Activated CD4-positive, CD25-positive, alpha-beta regulatory T cell (primary cell): ENCODE results near the gene KCNRG.
"Not testable (repeated sequence)": the region's sequence is repeated elsewhere in the genome, so short reads cannot be mapped to it uniquely, and the experiment has no call there.

Source experiments
- DNase-seq, 4 experiments: peaks; one replicate each; lab custom pipeline; 2025; lab: John Stamatoyannopoulos, UW

The KCNRG gene

DNA sequence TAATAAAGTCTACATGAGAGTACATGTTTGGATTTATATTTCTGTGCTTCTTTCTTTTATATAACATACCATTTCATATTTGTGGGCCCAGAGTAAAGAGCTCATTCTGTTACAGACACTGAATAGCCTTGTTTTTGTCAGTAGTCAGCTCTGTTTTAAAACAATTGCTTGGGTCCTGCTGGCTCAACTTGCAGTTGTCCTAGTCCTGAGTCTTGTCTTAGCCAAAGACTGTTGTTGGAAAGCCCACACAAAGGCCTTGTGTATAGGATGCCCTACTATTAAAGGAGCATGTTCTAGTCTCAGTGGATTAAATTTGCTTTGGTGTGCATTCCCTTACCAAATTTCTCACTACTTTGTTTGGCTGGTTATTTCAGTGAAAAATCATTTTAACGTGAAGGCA, 3.8 kb upstream of the KCNRG start:
- no peak for DNase-seq

DNA sequence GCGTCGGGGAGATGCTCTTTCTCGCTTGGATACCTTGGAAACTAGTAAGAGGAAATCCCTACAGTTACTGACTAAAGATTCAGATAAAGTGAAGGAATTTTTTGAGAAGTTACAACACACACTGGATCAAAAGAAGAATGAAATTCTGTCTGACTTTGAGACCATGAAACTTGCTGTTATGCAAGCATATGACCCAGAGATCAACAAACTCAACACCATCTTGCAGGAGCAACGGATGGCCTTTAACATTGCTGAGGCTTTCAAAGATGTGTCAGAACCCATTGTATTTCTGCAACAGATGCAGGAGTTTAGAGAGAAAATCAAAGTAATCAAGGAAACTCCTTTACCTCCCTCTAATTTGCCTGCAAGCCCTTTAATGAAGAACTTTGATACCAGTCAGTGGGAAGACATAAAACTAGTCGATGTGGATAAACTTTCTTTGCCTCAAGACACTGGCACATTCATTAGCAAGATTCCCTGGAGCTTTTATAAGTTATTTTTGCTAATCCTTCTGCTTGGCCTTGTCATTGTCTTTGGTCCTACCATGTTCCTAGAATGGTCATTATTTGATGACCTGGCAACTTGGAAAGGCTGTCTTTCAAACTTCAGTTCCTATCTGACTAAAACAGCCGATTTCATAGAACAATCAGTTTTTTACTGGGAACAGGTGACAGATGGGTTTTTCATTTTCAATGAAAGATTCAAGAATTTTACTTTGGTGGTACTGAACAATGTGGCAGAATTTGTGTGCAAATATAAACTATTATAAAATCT, 2.7 kb upstream of the KCNRG start:
- no peak for DNase-seq

DNA sequence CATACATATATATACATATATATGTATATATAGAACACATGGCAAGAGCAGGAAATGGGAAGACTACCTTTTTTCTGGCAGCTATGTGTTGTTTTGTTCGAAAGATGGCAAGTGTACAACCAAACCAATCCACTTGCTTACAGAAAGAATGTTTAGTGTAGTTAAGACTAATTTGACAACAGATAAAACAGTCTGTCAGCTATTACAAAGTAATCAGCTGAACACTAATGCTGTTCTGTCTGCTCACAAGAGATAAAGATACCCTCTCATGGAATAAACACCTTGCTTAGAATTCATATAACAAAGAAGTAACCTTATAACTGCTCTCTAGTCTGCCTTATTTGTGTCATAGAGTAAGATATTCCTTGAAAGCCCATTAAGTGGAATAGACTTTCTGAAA, 858 bp upstream of the KCNRG start:
- no peak for DNase-seq

DNA sequence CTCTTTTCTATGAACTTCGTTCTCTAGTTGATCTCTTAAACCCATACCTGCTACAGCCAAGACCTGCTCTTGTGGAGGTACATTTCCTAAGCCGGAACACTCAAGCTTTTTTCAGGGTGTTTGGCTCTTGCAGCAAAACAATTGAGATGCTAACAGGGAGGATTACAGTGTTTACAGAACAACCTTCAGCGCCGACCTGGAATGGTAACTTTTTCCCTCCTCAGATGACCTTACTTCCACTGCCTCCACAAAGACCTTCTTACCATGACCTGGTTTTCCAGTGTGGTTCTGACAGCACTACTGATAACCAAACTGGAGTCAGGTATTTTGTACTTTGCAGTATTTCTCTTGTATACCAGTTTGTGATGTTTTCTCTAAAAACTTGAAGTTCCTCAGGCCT, 506 bp downstream of the KCNRG start:
- DNase-seq = no peak

DNA sequence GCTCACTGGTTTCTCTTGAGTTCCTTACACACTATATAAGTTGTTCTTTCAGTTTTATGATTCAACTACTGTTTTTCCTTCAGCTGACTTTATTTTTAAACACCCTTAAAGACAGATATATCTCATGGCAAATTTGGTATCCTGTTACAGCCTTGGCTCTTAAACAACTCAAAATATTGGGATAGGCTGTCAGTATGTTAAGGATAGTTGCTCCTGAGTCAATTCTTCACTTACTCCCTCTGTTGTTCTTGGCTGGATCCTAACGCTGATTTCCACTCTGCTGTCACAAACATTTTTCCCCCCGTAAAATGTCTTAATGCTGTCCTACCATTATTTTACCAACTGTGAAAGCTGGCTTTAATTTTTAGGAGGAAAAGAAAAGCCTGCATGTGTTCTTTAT, 1.2 kb downstream of the KCNRG start:
- no peak for DNase-seq

DNA sequence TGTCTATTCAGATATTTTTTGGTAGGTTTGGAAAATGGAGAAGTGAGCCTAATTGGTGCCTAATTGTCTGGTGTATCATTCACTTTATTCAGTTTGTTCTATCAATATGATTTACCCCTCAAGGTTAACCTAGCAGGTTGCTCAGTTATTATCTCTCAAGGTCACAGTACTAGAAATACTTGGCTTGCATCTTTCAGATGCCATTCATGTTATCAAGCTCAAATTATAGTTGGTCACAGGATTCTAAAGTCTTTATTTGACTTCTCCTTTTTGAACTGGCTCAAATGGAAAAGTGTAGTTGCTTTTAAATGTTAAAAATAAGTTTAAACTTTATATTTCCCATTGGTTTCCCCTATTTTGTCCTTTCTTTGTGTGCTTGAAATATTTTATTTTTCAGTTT, 2.6 kb downstream of the KCNRG start:
- DNase-seq = no peak

DNA sequence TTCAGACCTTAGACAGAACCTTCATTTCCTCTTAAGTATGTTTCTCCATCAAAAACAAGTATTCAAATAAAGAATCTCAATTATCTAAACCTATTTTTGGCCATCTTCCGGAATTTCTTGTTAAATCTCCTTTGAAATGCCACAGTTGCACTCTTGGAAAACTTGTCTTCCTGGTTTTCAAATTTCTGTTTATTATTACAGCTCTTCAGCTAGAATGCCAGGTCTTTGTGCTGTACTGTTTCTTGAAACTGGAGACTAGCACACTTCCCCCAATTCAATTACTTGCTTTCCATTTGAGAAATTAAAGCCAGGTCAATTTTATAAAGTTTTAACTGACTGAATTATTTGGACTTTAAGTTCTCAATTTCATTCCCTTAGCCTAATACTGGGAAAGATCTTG, 10.2 kb downstream of the KCNRG start:
- no peak for DNase-seq

DNA sequence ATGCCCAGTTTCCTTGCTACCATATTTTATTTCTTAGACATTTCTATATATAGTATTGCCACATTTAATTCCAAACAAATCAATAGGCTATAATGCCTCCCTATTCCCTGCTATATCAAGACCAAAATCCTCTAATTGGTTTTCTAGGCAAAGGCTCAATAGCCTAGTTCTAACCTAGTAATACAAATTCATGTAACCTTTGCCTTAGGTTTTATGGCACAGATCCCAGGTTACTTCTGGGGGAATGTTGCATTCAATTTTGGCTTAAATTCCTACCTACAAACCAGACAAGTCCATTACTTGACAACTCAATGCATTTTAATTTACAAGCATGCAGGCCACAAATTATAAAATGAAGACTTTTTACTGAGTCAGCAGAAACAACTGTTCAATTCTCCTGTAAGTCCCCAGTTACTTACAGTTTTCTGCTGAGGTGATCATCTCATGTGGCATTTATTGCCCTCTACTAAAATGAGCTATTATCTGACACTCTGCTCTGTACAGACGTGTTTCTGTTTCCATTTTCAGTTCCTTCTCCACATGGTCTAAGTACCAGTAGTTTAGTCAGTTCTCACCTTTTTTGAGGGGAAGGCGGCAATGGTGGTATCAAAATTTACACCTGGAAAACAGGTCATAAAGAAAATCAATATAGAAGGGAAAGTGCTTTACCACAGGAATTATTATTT, 11.7 kb downstream of the KCNRG start:
- no peak for DNase-seq

DNA sequence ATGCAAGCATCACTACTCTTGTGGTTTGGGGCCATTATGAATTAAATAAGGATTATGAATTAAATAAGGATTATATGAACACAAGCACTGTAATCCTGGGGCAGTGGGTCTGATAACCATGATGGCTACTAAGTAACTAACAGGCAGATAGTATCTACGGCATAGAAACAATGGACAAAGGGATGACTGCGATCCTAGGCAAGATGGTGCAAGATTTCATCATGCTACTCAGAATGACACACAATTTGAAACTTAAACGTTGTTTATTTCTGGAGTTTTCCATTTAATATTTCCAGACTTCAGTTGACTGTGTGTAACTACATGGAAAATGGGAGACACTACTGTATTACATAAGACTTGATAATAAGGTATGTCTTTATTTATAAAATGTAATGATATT, 15.1 kb downstream of the KCNRG start:
- no peak for DNase-seq

DNA sequence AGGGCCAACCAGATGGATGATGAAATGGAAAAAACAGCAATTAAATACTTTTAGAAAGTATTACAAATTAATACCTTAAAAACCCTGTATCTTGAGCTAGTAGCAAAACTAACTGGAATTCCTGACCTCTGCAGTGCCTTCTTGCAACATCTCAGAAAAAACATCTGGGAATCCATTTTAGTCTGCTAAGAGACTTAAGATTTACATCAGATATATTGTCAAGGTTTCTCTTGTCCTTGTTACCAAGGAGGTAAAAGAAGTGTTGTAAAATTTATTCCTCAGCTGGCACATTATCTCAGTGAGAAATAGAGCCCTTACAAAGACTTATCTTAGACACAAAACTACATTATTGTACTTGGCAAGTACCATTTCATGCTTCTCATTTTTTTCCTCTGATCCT, 18.5 kb downstream of the KCNRG start:
- DNase-seq = no peak

DNA sequence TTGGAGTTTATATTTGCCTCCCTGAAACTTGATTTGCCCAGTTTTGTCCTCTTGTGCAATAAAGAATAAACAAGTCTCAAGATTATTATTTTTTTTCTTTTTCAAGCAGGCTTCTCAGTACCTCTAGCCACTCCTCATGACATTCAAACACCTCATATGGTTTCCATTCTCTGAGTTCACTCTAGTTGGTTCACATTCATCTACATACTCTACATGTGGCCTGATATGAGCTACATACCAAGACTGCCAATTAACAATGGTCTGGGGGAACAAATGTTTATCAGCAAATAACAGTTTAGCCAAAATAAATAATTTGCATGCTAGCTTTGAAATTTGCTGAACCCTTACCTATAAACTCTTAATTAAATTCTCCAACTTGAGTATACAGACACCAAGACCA, 22.5 kb downstream of the KCNRG start:
- DNase-seq = no peak

DNA sequence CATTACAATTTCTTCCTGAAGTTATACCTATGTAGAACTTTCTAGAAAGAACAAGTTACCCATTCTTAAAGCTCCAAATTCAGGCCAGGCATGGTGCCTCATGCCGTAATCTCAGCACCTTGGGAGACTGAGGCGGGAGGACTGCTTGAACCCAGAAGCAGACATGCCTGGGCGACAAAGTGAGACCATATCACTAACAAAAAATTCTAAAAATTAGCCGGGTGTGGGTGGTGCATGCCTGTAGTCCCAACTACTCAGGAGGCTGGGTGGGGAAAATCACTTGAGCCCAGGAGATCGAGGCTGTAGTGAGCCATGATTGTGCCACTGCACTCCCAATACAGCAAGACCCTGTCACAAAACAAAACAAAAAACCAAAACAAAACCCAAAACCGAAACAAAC, 23.0 kb downstream of the KCNRG start:
- no peak for DNase-seq

DNA sequence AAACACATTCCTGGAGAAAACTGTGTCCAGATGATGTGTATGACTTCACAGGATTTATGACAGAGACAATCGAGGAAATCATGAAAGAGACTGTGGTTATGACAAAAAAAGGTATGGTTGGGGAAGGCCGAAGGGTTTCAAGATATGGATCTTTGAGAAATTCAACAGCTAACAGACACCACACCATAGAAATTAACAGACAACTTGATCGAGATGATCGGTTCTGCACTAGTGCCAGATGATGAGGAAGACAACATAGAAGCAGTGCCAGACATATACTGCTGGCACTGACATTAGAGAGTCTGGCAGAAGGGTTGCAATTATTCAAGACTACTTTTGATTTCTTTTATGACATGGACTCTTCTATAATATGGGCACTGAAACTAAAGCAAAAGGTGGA, 37.2 kb downstream of the KCNRG start:
- no peak for DNase-seq

DNA sequence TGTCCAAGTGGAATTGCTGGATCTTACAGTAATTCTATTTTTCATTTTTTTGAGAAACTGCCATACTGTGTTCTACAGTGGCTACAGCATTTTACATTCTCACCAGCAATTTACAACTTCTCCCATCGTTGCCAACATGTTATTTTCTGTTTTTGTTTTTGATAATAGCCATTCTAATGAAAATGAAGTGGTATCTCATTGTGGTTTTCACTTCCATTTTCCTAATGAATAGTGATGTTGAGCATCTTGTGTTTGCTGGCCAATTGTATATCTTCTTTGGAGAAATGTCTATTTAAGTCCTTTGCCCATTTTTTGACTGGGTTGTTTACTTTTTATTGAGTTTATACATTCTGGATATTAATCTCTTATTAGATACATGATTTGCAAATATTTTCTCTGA, 38.6 kb downstream of the KCNRG start:
- DNase-seq = no peak

DNA sequence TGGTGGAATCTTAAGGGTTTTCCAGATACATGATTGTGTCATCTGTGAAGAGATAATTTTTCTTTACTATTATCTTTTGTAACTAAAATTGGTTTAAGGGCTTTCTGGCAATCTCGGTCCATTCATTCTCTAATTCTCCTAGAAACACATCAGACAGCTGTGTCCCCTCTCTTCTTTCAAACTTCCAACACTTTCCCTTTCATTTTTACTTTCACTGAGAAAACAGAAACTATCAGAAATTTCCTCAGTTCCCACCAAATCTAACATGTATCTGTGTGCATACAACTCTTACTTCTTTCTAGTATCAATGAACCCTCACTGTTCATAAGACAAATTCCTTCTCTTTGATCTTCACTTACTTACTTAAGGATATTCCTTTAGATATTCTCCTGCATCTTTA, 40.2 kb downstream of the KCNRG start:
- no peak for DNase-seq

DNA sequence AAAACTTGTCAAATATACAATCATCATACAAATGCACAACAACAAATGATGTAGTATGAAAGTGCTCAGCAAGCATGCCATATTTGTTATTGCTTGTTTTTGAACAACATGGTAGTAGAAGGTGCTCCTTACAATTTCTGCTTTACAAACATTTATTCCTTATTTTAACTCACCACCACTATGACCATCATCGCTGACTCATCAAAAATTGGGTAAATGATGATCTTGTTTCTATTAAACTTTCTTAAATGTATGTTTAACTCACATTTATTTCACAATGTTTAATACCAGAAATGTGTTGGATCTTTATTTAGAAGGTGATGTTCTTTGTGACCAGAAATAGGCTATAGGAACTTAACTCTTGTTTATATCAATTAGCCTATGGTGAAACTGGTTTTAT, 45.5 kb downstream of the KCNRG start:
- no peak for DNase-seq

DNA sequence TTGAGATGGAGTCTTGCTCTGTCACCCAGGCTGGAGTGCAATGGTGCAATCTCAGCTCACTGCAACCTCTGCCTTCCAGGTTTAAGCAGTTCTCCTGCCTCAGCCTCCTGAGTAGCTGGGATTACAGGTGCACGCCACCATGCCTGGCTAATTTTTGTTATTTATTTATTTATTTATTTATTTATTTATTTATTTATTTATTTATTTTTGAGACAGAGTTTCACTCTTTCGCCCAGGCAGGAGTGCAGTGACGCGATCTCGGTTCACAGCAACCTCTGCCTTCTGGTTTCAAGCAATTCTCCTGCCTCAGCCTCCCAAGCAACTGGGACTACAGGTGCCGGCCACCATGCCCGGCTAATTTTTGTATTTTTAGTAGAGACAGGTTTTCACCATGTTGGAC, 47.1 kb downstream of the KCNRG start:
- DNase-seq = not testable (repeated sequence)

DNA sequence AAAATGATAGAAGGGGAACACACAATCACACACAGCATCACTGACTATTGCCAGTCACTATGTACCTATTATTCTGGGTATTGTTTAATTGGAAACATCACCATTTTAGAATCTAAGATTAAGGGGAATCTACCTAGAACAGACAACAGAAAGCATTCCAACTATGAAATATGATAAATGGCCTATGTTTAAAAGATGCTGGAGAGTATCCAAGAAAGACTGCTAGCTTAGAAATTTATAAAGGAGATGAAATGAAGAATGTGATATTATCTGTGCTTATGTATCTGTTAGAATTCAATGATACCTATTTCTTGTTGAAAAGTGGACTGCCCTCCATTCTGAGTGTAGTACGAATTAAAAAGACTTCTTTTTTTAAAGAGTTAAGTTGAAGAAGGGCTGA, 50.5 kb downstream of the KCNRG start:
- DNase-seq = no peak

DNA sequence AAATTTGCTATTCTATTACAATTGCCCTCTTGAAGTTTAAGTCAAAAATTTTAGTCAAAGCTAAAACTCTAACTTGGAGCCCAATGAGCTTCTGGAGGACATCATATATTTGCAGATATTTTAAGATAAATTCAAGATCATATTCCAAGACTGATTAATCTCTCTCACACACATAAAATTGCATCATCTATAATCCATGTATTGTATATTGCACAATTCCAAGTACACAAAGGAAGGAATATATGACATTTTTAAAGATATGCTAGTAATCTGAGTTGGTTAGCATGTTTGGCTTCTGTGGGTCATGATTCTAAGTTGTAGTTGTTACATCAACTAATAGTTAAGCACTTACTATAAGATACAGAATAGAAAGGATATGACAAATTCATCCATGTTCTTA, 53.3 kb downstream of the KCNRG start:
- no peak for DNase-seq

DNA sequence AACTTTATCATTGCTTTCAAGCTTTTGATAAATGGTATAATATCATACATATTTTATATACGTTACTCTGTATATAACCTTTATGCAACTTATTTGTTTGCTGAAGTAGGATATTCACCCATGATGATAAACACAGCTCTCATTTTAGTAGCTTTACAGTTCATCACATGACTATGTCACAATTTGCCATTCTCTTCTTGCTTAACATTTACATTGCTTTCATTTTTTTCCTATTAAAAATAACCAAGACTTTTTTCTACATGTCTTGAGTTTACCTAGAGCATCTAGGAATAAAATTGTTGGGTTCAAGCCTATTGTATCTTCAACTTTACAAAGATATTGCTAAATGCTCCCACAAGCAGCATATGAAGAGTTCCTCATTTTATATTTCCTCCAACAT, 54.0 kb downstream of the KCNRG start:
- DNase-seq = no peak

DNA sequence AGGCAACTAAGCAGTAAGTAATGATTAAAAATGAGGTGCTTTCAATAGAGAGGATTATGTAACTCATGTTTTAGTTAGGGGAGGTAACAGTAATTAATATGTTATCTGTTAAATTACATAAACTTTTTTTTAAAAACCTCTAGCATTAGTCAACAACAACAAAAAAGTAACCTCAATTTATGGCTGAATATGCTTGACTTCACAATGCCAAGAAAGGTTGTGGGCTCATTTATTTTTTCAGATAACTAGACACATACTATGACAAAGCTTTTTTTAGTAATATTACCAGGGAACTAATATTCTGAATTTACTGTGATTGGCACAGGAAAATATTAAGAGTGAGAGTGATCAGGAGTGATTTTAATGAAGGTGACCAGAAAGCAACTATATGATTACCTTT, 54.9 kb downstream of the KCNRG start:
- DNase-seq = no peak
